Stomach (tissue), 4 donors: ENCODE results near the gene C17orf107.

Source experiments
- EP300 ChIP-seq: sonication (generic); formaldehyde crosslinking; IDR thresholded peaks from one replicate; pipeline ENCODE4 v1.6.1; 2017; ENCODE audit warnings: antibody characterized with exemption
- POLR2A ChIP-seq, 4 donors: fragments of 450-650 bp; IDR thresholded peaks; one replicate each; pipeline ENCODE4 v1.6.1; 2016; ENCODE audit warnings: antibody characterized with exemption in 4 of 4, control low read depth in 2 of 4, mild to moderate bottlenecking in 1 of 4, moderate library complexity in 1 of 4
- POLR2AphosphoS5 ChIP-seq, 3 donors: sonication (generic); formaldehyde crosslinking; IDR thresholded peaks; one replicate each; pipeline ENCODE4 v1.6.1; 2016; ENCODE audit warnings: antibody characterized with exemption in 3 of 3

GRCh38 chr17:4951486-4951885 lies 52.1 kb downstream of the C17orf107 start:
- TF ChIP-seq POLR2A (IDR thresholded peaks at IDR 0.05) (no peak), POLR2AphosphoS5 (IDR thresholded peaks at IDR 0.05) (no peak), EP300 (no peak)
